ENCODE measurements around the gene RASGEF1C.

Gene RASGEF1C

DNA sequence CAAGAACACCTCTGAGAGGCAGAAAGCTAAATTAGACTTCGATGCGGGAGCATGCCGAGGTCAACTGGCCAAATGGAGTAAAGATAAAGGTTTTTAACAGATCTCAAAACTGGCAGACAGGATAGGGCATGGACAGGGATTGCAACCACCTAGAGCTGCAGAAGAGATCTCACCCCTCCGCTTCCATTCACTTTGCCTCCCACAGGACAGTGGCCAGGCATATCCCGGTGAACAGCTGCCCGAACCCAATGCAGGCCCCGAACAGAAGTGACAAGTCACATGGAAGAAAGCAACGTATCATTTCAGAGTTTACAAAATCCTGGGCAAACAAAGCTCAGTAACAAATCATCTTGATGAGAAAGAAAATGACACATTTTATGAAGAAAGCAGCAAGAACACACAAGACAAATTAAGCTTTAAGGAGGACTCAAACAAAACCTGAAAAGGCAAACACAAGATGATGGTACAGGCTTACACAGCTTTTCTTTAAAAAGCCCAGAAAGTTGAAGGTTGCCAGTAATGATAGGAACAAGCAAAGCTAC lies 155.9 kb downstream of the RASGEF1C start:
- no peak for DNase-seq (ENCODE audit: low read depth in 2 of 2)

DNA sequence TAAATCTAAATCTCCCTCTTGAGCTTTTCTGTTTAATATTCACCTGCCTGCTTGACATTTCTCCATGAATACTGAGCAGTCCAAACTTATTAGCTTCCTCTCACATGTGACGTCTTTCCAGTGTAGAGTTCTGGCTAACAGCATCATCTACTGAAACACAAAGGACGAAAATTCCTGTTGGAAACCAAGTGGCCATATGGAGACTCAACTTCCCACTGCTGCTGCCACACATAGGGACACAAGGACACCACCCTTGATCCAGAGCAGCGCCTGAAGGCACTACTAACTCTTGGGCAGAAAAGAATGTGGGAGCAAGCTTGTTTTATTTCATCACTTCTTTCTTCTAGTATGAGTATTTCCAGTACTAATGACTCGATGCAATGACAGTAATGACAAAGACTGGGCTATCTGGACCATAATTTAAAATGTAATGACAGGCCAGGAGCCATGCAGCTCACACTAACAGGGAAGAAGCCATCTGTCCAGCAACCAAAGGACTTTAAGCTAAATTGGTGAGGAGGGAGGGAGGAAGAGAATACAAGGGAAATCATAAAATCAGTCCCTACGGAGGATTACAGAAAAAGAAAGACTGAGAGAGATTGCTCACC lies 156.7 kb downstream of the RASGEF1C start:
- DNase-seq (ENCODE audit: low read depth in 2 of 2), result no peak

Measured in stimulated activated CD4-positive, alpha-beta T cell treated with anti-CD3 and anti-CD28 coated beads, Interleukin-15, amount 100 ng/mL, for 48 hours (primary cell).